ENCODE data around the gene LSG1. TPM values are rescaled to one million over a fixed set of nuclear protein-coding genes. Genes with fewer than 3 reads are reported as not detected.

LSG1 gene
- total and polyA plus RNA-seq, 9 of the 15 experiments (the other 6 are each of a cell fraction or from before 2014, with no cell fraction given): 14.9 to 73.7 (median 46.7) TPM

DNA sequence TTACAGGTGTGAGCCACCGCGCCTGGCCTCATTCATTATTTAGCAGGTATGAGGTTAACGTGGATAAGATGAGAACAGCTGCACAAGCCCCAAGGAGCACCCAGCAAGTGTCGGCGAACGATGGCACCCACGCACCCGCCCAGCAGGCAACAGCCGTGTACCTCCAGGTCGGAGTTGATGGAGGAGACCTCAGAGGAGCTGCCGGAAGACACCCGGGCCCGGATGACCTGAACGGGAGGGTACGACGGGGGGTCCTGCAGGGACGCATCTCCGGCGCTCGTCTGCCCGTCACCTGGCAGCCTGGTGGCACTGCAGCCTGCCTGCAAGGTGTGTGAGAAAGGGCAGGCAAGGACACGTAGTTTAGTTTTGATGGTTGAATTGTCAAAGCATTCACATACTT, 67.9 kb downstream of the LSG1 start (continued):
- TF ChIP-seq ZNF444 (CRISPR knock-in tag; IDR thresholded peaks at IDR 0.05): no peak
- TF ChIP-seq ZNF133 (CRISPR knock-in tag; IDR thresholded peaks at IDR 0.05): no peak
- no peak for TF ChIP-seq RFX5 (IDR thresholded peaks at IDR 0.05; ENCODE audit: low read depth, low read length)
- no peak for TF ChIP-seq EWSR1 (IDR thresholded peaks at IDR 0.05; ENCODE audit: borderline replicate concordance, low read depth, partially characterized antibody)
- TF ChIP-seq CBX3 (IDR thresholded peaks at IDR 0.05; ENCODE audit: borderline replicate concordance in 1 of 2, low read length in 2 of 2): no peak
- TF ChIP-seq POLR2G (IDR thresholded peaks at IDR 0.05; ENCODE audit: low read depth, low read length): no peak
- TF ChIP-seq CREB1 (IDR thresholded peaks at IDR 0.05): no peak
- no peak for TF ChIP-seq CREB1 (CRISPR knock-in tag; IDR thresholded peaks at IDR 0.05)
- no peak for TF ChIP-seq ZSCAN32 (CRISPR knock-in tag; IDR thresholded peaks at IDR 0.05)
- no peak for TF ChIP-seq HBP1 (CRISPR knock-in tag; IDR thresholded peaks at IDR 0.05)
- TF ChIP-seq ZNF76 (CRISPR knock-in tag; IDR thresholded peaks at IDR 0.05; ENCODE audit: borderline replicate concordance): no peak
- no peak for TF ChIP-seq TCF3 (CRISPR knock-in tag; IDR thresholded peaks at IDR 0.05)
- TF ChIP-seq ZNF239 (CRISPR knock-in tag; IDR thresholded peaks at IDR 0.05): no peak
- no peak for TF ChIP-seq SIN3A (IDR thresholded peaks at IDR 0.05; ENCODE audit: borderline replicate concordance in 2 of 2, control insufficient read depth in 1 of 2, low read depth in 2 of 2, low read length in 2 of 2)
- TF ChIP-seq FOXJ3 (CRISPR knock-in tag; IDR thresholded peaks at IDR 0.05): no peak
- no peak for TF ChIP-seq CXXC5 (CRISPR knock-in tag; IDR thresholded peaks at IDR 0.05)
- TF ChIP-seq MECOM (CRISPR knock-in tag; IDR thresholded peaks at IDR 0.05): no peak

Measured in K562 (cell line).